Measurements from ENCODE around the gene LPO. TPM values are rescaled to one million over a fixed set of nuclear protein-coding genes. Genes with fewer than 3 reads are reported as not detected.

The LPO gene
- total and polyA plus RNA-seq, 9 of the 15 experiments (the other 6 are each of a cell fraction or from before 2014, with no cell fraction given), result 0.07 to 0.11 TPM; not detected in 7

GRCh38 chr17:58267347-58268324, 29.3 kb downstream of the LPO start (continued):
- TF ChIP-seq ZNF318 (IDR thresholded peaks at IDR 0.05; ENCODE audit: borderline replicate concordance in 1 of 2, low read depth in 1 of 2) (no peak), KLF1 (tag; IDR thresholded peaks at IDR 0.05) (no peak), CREB5 (CRISPR knock-in tag; IDR thresholded peaks at IDR 0.05) (no peak), MAFF (IDR thresholded peaks at IDR 0.05; ENCODE audit: low read length) (no peak), DIDO1 (tag; IDR thresholded peaks at IDR 0.05; ENCODE audit: low read depth) (no peak), RFX1 (IDR thresholded peaks at IDR 0.05) (no peak), ZNF175 (CRISPR knock-in tag; IDR thresholded peaks at IDR 0.05; ENCODE audit: low read depth) (no peak), ZNF134 (CRISPR knock-in tag; conservative IDR thresholded peaks at IDR 0.05) (no peak)

All from K562 (cell line).